SH-SY5Y (cell line): ENCODE data around the gene MEN1.

Source experiments
- GATA2 ChIP-seq: IDR thresholded peaks from 2 replicates; pipeline ENCODE4 v1.6.1; 2011; ENCODE audit warnings: mild to moderate bottlenecking, low read depth, low read length
- GATA3 ChIP-seq: IDR thresholded peaks from 2 replicates; pipeline ENCODE4 v1.6.1; 2011; ENCODE audit warnings: low read depth, mild to moderate bottlenecking, low read length, moderate library complexity

The MEN1 gene

GRCh38 chr11:64763526-64764039 lies 46.8 kb downstream of the MEN1 start:
- TF ChIP-seq GATA2 (no peak), GATA3 (no peak)

DNA sequence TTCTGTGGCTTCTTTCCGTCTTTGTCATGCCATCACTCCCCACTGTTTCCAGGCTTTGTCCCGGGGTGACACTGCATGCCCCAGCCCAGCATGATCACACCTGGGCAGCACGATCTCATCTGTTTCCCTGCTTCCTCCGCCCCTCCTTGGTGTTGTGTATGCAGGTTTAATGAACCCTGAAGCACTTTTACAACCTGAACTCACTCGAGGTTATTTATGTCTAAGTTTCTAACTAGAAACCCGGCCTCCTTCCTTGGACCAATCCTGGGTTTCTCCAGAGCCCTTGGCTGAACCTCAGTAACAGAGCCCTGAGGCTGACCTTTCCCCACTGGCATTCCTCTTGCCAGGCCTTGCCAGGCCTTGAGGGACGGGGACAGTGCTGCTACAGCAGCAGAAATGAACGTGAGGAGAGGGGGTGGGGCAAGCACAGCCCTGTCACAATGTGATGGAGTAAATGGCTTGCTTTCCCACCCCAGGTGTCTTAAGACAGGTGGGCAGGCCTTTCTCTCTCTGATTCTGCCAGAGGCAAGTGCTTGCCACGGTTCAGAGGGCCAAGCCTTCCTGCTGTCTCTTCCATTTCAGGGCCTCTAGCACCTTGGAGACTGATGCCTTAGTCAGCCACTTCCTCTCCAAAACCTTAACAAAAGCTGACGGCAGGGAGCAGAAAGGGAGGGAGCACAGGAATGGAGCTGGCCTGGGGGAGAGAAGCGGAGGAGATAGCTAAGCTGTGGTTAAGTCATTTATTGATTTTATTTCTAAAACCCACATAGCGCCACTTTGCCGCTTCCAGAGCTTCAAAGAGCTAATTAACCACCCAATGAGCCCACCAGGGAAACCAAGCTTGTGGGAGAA lies 47.5 kb downstream of the MEN1 start:
- no peak for TF ChIP-seq GATA2
- no peak for TF ChIP-seq GATA3

GRCh38 chr11:64762277-64762673 lies 48.1 kb downstream of the MEN1 start:
- TF ChIP-seq GATA2 (no peak), GATA3 (no peak)

DNA sequence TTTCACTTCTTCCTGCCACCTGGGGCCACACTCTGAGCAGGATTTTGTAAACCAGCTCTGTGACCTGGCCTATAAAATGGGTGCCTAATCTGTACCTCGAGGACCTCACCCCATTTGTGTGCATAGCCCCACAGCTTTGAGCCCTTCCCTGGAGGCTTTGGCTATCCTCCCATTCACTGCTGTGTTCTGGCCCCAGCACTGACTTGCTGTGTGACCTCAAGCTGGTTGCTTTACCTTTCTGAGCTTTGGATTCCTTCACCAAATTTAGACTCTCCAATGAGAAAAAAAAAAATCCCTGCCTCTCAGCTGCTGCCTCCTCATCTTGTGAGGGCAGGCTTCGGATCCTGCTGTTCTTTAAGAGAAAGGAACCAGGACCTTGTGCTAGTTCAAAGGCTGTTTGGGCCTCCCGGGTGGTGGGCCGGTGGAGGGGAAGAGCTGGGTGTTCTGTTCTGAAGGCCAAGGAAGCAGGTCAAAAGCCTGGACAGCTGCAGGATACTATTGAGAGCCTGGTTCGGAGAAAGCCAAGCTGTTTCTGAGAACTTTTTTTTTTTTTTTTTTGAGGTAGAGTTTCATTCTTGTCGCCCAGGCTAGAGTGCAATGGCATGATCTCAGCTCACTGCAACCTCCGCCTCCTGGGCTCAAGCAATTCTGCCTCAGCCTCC lies 49.5 kb downstream of the MEN1 start:
- TF ChIP-seq GATA3 (no peak), GATA2 (no peak)

DNA sequence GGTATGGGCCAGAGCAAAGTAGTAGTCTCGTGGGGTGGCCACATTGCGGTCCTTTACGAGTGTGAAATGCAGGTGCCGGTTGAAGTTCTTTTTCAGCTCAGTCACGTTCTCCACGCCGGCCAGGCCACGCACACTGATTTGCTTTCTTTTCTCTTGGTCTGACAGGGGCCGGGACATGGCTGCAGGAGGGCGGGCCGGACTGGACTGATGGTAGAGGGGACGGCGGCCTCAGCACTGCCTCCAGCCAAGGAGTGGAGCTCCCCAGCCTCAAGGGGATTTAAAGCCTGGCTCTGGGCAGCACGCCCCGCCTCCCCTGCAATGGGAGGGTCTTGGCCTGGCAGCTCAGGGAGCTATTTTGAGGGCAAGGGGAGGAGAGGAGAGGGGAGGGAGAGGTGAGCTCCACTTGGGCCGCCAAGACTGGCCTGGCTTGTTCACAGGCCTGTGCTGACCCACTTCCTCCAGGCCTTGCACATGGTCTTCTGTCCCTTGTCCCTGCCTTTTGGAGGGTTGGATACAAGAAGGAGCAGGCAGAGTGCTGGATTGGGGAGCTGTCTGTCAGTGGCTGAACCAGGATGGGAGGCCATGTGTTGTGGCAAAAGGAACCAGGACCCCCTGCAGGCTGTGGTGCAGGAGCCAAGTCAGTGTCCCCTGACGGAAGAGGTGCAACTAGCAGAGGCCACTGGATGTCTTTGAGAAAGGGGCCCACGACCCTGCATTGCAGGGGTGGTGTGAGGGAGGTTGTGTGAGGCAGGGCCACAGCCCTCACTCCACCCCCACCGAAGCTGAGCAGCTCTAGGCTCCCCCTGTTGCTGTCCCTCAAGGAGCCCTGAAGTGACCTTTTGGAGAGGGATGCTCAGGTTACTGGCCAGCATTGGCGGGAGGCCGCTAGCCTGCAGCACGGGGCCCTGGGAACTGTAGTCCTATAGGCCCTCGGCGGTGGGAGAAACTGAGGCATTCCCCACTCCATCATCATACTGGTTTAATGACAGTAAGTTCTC lies 50.3 kb downstream of the MEN1 start, which contains the start of gene PYGM:
Gene PYGM (minus strand): TSS at position 253 of the 998 bp plus-strand sequence. CDS start 76 bp downstream, at position 177.
- TF ChIP-seq GATA2 (no peak), GATA3 (no peak)

DNA sequence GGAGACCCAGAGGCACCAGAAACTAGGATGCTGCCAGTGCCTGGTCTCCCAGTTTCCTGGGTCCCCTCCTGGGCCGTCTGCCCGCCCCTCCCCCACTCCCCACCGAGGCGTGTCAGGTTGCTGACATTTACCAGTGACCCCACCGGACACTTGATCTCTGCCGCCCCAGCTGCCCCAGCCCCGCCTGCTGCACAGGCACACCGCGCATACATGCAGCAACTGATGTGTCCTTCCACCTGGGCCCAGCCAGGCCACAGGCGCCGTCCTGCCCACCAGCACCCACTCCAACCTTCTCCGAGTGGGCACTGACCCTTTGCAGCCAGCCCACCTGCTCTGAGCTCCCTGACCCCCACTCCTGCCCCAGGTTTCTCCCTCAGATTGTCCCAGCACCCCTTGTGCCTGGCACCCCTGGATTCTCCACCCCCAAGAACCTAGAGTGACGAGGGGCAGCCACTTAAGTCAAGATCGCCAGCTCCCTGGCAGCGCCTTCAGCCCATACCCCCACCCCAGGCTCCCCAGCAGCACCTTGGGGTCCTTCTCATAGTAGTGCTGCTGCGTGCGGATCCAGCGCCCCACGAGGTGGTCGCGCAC lies 51.1 kb downstream of the MEN1 start:
- TF ChIP-seq GATA3 (no peak), GATA2 (no peak)

GRCh38 chr11:64758330-64759079 lies 51.8 kb downstream of the MEN1 start:
- TF ChIP-seq GATA3 (no peak), GATA2 (no peak)

DNA sequence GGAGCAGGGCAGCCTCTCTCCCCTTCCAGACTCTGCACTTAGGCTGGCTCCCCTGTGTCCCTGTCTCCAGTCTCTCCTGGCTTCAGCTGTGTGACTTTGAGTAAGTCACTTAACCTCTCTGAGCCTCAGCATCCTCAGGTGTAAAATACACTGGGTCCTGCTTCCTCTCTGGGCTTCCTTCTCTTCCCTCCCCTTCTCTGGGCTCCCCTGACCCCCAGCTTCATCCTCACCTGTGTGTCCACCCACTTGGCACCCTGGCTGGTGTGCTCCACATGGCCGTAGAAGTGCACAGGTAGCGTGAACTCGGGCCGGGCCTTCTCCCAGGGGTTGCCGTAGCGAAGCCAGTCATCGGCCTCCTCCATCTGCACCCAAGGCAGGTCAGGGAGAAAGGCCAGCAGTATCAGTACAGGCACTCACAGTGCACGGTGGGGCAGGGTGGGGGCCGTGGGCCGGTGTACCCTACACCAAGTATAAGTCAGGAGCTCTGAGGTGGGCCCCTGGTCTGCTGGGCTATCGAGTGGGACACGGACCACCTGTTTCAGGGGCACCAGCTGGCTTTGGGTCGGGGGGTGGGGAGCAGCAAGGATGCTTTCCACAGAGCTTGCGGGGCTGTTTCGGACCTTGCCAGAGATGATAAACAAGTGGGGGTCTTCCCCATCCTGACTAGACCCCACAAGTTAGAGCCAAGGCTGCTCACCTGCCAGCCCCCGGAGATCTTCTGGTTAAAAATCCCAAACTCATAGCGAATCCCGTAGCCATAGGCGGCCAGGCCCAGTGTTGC lies 52.6 kb downstream of the MEN1 start:
- TF ChIP-seq GATA3 (no peak), GATA2 (no peak)

- TF ChIP-seq GATA2 (no peak), GATA3 (no peak)
These were observed 54.5 kb downstream of the MEN1 start for GRCh38 chr11:64755681-64756361.

DNA sequence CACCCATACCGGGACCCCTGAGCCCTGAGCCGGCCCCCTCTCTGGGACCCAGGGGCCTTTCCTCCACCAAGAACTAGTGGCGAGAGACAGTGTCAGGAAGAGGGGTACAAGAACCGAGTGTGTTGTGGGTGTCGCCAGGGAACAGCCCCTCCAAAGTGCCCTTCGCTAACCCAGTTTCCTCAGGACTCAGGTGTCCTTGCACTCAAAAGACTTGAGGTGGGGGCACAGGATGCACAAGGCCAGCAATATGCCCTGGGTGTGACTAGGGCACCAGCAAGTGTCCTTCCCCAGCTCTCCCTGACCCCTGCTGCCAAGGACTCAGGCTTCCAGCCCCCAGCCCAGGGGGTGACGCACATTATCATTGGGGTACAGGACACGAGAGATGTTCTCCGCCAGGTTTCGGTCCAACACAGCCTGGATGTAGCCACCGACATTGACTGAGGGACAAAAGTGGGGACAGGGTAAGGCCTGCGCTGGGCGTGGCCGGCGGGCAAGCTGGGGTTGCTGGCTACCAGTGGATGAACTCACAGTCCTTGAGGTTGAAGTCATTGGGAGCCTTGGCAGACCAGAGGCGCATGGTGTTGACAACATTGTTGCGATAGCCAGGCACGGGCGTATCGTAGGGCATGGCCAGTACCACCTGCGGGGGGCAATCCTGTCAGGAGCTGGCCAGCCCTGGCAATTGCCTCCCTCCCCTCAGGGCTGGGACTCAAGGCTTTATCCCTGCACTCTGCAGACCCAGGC lies 55.3 kb downstream of the MEN1 start:
- TF ChIP-seq GATA2 (no peak), GATA3 (no peak)
